ENCODE data around the gene IGDCC3.
"Not testable (repeated sequence)": the region's sequence is repeated elsewhere in the genome, so short reads cannot be mapped to it uniquely, and the experiment has no call there.

IGDCC3 gene

DNA sequence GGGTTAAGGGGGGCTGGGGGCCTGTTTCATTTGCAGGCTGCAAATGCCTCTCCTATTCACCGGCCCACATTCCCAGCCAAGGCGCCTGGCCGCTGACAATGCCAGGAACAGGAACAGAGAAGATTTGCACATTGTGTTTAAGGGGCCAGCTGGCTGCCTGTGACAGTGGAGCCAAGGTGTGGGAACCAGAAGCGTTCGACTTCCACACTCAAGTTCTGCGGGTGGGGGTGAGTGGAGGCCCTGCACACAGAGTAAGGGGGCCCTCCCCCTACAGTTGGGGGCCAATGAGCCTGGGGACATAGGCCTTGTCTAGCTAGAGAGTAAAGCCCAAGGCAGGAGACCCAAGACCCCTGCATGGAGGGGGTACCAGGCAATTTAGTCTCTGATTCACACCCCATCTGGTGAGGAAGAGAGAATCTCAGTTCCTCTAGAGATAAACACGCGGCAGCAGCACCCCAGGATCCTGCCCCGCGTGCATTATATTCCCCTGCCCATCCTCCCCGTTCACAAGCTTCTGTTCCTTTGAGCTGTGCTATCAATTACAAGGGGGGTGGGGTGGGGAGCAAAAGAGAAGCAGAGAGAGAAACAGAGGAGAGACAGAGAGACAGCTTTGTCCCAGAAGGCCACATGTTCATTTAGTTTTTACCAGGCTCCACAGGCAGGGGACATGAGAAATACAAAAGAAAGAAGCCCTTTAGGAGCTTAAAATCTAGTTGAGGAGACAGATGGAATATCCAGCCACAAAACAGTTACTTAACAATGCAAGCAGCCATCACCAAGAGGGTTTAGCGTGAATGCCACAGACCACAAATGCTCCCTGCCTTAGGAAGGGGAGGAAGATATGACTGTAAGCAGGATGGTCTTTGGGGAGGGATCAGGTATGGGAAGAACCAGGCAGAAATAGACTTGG, 9.2 kb downstream of the IGDCC3 start:
- FAIRE-seq, result no peak

DNA sequence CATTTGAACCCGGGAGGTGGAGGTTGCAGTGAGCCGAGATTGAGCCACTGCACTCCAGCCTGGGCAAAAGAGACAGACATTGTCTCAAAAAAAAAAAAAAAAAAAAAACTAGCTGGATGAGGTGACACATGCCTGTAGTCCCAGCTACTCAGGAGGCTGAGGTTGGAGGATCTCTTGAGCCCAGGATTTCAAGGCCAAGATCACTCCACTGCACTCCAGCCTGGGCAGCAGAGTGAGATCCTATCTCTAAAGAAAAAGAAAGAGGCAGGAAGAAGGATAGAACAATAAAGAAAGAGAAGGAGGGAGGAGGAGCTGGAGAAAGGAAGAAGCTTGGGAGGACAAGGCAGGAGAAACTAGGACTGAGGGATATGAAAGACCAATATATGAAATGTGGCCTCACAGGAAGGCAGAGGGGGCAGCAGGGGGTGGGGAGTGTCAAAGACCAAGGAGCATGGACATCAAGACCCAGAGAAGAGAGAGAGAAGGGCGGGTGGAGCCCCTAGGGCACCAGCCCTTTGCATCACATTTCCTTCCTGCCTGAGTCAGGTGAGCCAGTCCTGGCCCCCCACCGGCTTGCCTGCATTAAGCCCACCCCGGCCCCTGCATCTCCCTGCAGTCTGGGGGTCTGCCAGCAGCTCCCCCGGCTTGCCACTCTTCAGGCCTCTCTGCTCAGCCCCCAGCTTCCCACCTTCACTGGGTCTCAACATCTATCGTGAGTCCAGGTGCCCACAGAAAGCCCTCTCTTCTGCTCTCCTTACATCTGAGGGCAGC, 11.5 kb downstream of the IGDCC3 start:
- FAIRE-seq, result no peak

- FAIRE-seq, result no peak
Observed at GRCh38 chr15:65365229-65365628, 12.6 kb downstream of the IGDCC3 start.

DNA sequence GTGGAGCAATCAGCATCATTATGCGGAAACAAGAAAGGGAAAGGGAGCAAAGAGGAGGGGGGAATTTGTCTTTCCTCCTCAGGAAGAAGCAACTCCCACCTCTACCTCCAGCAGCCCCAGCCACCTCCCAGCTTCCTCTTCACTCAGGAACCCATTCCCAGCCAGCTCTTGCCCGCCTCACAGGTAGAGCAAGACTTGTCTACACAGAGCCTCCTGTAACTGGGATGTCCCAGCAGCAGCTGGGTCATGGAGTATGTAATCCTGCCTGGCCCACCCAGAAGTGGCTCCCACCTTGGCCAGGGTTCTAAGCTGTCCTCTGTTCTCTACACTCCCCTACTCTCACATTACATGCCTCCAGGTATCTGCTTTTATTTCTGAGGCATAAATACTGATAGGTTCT, 14.0 kb downstream of the IGDCC3 start:
- no peak for FAIRE-seq

DNA sequence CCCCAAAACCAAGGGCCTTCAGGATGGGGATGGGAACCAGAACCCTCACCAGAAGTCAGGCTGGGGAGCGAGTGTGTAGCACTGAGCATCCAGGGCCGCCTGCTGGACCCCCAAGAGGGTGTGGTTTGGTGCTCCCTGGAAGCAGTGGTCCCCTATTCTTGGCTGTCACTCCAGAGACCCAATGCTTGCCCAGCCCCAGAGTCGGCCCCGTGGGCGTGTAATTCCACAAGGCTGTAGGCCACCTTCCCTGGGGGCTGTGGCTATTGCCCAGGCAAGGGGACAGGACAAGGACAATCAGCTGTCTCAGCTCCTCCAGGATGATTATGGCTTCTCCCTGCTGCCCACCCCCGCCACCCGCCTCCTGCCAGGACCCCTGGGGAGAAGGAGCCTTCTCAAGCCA, 14.5 kb downstream of the IGDCC3 start:
- no peak for FAIRE-seq

GRCh38 chr15:65362491-65362890, 15.3 kb downstream of the IGDCC3 start:
- no peak for FAIRE-seq

DNA sequence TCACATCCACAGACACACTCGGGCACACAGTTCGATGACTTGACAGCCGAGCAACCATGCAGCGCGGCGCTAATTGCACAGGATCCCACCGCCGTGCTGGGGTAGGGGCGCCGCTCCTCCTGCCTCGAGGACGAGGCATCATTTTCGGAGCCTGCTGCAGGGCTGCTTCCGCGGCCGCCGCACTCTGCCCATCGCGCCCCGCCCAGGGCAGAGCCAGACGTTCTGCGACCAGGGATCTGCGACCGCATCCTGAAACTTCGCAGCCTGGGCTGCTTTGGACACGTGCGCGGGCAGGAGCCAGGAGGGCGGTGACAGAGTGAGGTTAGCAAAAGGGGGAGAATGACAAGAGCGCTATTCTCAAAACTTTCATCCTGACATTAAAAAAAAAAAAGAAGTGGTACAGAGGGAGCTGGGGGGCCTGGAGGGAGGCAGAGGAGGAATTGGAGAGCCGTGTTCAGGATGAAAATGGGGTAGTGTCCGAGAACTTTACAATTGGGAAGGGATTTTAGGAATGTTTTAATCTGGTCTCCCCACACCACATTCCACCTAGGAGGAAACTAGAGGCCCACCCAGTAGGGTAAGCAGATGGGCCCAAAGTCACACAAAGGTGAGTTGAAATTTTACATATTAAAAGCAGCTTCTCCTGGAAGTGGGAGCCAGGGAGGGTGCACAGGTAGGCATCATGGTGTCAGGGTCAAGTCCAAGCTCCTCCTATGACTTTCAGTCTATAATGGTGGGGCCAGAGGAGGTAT, 15.9 kb downstream of the IGDCC3 start:
- FAIRE-seq, result no peak

DNA sequence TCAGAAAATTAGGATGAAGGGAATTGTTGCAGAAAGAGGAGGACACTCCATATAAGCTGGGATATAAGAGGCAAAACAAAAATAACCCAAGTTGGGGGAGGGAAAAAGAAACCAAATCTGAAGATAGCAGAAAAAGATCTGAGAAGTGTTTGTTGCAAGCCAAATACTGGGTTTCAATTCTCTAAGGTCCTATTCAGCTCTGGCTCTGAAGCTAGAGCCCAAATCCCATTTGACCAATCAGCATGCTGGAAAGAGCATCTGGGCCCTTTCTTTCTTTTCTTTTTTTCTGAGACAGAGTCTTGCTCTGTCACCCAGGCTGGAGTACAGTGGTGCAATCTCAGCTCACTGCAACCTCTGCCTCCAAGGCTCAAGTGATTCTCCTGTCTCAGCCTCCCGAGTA, 17.3 kb downstream of the IGDCC3 start:
- no peak for FAIRE-seq

DNA sequence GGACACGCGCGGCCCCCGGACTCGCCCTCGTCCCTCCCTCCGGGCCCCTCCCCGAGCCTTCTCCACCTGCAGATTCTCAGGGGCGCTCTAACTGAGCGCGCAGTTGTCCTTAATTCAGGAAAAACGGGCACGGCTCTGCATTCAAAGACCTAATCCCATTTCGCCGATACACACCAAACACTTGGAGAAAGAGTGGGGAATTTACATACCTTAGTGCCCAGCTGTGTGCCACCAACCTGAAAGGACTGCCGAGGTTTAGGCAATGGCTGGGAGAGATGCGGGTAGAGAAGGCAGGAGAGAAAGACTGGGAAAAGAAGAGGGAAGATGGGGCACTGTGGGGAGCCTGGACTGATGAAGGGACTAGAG, 21.8 kb downstream of the IGDCC3 start:
- FAIRE-seq, result no peak

DNA sequence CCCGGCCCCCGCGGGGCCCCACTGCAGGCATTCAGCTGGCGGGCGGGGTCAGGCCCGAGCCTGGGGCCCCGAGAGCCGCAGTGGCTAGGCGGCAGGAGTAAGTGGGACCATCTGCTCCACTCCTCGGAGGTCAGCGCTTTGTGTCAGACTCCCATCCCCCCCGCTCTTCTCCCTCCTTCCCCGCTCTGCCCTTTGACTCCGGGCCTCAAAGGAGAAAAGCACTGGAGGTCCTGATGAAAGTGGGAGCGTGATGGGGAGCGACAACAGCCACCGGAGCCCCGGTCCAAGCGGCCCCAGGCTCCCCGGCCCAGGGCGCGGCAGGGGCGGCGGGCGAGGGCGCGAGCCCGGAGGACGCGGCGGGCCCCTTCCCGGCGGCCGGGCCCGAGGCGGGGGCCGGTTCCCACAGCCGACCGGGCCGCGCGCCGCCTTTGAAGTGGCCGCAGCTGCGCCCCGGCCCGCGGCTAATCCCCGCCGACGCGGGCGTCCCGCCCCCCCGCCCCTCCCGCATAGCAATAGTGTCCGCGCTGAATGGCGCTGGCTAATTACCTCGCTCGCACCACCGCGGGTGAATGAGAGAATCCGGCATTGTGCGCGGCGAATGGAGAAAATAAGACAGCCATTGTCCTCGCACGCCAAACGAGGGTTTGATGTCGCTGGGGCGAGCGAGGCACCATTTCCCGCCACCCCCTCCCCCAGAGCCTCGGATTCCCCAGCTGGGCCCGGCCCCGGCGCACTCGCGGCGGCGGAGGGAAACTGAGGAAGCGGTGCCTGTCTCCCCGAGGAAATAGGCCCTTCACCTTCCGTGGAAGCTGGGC, 22.4 kb downstream of the IGDCC3 start:
- no peak for FAIRE-seq

- no peak for FAIRE-seq
Observed at GRCh38 chr15:65354835-65355172, 23.0 kb downstream of the IGDCC3 start.

GRCh38 chr15:65351972-65352371, 25.8 kb downstream of the IGDCC3 start:
- not testable (repeated sequence) for FAIRE-seq

DNA sequence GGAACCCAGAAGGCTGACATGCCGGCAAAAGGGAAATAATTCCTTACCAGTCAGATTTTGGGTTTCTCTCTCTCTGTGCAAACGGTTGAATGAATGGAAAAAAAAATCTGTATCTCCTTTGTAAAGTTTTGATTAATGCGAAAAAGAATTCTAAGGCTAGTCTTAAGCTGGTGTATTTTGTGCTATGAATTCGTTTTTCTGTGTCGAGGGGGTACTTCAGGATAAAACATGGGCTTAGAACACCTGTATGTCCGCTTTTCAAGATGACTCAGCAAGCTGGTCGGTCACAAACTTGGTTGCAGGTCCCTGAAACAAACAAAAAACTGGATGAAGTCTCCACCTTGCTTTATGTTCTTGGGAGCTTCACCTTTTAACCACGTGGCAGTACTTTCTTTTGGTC, 28.5 kb downstream of the IGDCC3 start:
- no peak for FAIRE-seq

- FAIRE-seq, result not testable (repeated sequence)
Observed at GRCh38 chr15:65347756-65348155, 30.0 kb downstream of the IGDCC3 start.

DNA sequence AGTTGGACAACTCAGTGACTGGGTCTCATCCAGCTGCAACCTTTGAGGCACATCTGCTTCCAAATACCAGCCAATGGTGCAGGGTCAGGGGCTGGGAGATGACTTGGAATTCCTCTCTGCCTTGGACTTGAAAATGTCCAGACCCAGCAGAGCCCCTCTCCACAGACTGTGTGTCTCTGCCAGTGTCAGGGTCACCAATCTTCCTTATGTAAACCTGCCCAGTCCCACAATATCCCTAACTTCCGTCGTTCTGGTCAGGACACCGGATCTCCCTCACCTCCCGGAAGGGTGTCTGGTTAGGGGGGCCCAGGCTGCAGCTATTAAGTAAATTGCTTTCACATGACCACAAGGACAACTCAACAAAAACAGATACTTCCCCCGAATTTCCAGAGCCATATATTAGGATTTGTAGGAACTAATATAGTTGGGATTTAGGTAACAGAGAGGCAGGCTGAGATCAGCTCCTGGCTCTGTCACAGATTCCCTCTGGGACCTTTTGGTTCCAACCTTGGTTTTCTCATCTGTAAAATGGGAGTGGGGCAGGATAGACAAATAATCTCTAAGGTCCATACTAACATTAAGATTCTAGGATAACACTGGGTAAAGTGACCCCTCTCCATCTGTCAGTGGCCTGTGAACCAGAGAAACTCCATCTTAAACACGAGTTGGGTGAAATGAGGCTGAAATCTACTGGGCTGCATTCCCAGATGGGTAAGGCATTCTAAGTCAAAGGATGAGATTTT, 30.8 kb downstream of the IGDCC3 start:
- FAIRE-seq, result no peak

- FAIRE-seq, result no peak
Observed at GRCh38 chr15:65344914-65345275, 32.9 kb downstream of the IGDCC3 start.

DNA sequence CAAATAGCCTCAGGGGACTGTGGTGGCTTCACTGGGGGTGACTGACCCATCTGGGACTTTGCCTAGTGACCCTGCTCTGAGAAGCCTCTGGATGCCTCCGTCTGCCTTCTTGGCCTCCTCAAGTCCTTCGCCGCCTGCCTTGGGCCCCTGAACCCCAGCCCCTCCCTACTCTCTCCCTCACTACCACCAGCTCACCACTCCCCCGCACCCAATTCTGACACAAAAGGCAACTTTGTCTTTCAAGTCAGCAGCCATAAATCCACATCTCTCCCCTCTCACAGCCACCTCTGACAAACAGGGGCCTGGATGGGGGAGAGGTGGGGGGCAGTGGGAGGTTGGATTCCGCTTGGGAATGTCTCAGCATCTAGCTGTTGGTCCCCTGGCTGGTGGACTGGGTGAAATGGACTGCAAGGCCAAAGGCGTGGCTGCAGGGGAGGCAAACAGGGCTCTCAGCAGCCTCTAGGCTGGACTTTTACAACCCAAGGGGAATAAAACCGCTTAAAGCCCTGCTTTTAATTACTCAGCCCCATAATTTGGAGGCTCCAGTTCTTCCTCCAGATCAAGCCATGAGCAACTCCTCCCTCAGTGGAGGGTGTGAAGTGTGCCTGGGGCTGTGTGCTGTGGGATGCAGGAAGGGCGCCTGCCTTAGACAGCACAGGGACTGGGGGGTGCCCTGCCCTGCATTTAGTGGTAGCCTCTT, 33.4 kb downstream of the IGDCC3 start:
- no peak for FAIRE-seq

- no peak for FAIRE-seq
Observed at GRCh38 chr15:65343374-65343981, 34.3 kb downstream of the IGDCC3 start.

GRCh38 chr15:65342493-65342892, 35.3 kb downstream of the IGDCC3 start:
- FAIRE-seq, result no peak

DNA sequence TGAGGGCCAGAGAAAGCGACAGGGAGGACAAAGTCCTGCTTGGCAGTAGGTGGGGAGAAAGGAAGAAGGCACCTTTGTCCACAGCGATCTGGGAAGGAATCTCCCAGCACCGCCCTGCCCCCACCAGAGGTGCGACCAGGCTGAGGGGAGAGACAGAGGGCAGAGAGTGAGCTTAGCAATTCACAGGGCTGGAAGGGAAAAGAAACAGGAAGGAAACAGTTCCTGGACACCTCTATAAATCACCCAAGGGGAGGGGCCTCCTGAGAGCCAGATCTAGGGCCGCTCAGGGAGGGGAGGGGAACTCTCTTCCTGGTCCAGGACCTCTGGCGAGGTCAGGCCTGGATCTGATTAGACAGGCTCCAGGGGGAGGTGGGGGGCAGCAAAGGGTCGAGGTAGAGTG, 37.9 kb downstream of the IGDCC3 start:
- no peak for FAIRE-seq

GRCh38 chr15:65339416-65339815, 38.4 kb downstream of the IGDCC3 start:
- FAIRE-seq, result no peak

Measured in islet of Langerhans (tissue), 1 donor.